Erythroblast (primary cell): Measurements from ENCODE around the gene WNT6.

Experiments
- GATA1 ChIP-seq: IDR thresholded peaks from 2 replicates; pipeline ENCODE4 v1.6.1; 2011; ENCODE audit warnings: low read depth, mild to moderate bottlenecking, control low read depth, low read length, moderate library complexity
- POLR2A ChIP-seq: IDR thresholded peaks from 2 replicates; pipeline ENCODE4 v1.6.1; 2011; ENCODE audit warnings: mild to moderate bottlenecking, low read length

DNA sequence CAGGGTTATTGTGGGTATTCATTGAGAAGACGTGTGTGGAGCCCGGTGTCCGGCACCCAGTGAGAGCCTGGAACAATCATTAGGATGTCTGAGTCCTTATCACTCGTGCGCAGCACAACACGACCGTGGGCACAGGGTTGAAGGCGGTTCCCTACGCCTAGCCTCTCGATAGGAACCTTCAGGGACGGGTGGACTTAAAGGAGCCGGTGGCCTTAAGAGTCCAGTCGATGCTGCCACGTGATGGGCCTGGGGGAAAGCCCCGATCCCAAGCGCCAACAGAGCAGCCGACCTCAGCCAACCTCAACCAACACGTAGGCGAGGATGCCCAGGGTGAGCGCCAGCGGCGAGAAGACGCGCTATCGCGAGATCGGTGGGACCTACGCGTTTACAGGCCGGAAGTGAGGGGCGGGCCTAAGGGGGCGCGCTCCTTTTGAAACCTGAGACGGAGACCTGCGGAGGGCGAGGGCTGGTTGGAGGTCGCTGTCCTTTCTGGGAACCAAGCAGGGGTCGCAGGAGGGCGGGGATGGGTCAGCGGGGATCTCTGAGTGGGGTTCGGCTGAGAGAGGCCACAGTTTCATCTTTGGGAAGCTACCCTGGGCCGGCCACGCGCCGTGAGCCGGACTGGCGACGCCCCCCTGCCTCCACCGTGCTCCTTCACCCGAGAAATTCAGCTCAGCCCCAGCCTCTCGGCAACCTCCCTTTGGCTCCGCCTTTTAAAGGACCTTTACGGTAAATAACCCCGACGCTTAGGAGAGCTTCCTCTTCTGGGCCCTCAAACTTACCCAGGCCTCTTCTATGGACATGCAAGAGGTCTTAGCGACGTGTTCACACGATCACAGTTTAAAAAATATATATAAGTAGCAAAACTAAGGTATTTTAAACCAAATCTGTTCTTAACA lies 49.4 kb downstream of the WNT6 start:
- peak; percentile 56 for TF ChIP-seq POLR2A
- TF ChIP-seq GATA1: no peak
